GM19372 (cell line): ENCODE measurements around the gene EXD3.

Source experiments
- ATAC-seq: cut with Tn5 transposase; IDR thresholded peaks from one replicate; pipeline ENCODE4 v1.9.1; 2021; ENCODE audit warnings: mild to moderate bottlenecking, low read depth, moderate library complexity; ENCODE audit not compliant: unreplicated experiment

The EXD3 gene

DNA sequence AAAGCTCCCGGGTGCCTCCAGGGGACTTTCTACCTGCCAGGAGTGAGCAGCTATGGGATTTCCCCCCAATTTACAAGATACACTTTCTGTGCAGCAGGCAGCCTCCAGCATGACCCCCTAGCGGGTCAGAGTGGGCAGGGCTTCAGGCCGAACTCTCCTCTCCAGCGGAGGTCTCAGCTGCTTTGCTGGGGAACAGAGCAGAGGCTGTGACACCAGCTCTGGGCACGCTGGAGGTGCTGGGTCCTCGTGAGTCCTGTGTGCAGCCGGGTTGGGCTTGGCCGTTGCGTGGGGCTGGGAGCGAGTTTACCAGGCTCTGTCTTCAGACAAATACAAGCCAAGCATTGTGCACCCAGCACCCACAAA, 123.8 kb downstream of the EXD3 start:
- no peak for ATAC-seq

DNA sequence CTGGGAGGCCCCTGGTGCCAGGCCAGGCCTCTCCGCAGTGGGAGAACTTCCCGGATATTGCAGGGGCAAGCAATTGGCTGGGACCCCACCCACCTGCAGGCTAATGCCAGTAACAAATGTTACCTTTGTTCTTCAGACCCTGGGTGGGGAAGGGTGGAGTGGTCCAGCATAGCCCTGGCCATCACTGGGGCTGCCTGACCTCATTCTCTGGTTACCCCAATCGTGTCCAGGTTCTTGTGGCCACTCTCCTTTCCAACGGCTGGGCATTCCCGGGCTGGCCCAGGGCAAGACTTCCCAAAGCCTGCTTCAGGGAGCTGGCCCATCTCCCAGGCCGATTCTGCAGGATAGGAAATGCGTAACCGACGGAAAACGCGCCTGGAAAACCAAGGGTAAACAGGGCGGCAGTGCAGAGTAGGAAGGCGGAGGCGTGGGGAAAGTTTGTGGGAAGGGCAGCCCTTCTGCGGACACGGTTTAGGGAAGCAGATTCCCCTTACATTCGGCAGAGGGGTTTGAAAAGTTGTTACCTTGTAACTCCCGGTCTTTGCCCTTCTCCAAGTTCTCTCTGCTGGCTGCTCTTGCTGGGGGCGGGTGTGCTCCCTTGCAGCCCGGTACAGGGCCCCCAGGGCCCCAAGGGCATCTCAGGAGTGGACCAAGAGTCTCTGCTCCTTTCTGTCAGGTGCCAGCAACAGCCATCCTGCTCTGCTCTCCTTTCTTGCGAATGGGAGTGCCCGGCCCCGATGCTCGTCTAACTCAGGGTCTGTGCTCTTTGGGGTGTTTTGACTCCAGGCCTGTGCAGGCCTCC, 124.4 kb downstream of the EXD3 start:
- no peak for ATAC-seq

DNA sequence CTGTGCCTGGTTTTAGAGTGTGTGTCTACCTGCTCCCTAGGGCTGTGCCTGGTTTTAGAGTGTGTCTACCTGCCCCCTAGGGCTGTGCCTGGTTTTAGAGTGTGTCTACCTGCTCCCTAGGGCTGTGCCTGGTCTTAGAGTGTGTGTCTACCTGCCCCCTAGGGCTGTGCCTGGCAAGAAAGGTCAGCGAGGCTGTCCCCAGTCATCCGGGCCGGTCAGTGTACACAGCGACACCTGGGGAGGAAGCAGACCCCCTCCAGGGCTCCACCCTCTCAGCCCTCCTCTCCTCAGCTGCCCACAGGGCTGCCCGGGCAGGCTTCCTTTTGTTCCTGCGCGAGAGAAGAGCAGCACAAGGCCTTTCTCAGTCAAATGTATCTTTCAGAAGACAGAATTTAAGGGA, 125.0 kb downstream of the EXD3 start:
- ATAC-seq = no peak

DNA sequence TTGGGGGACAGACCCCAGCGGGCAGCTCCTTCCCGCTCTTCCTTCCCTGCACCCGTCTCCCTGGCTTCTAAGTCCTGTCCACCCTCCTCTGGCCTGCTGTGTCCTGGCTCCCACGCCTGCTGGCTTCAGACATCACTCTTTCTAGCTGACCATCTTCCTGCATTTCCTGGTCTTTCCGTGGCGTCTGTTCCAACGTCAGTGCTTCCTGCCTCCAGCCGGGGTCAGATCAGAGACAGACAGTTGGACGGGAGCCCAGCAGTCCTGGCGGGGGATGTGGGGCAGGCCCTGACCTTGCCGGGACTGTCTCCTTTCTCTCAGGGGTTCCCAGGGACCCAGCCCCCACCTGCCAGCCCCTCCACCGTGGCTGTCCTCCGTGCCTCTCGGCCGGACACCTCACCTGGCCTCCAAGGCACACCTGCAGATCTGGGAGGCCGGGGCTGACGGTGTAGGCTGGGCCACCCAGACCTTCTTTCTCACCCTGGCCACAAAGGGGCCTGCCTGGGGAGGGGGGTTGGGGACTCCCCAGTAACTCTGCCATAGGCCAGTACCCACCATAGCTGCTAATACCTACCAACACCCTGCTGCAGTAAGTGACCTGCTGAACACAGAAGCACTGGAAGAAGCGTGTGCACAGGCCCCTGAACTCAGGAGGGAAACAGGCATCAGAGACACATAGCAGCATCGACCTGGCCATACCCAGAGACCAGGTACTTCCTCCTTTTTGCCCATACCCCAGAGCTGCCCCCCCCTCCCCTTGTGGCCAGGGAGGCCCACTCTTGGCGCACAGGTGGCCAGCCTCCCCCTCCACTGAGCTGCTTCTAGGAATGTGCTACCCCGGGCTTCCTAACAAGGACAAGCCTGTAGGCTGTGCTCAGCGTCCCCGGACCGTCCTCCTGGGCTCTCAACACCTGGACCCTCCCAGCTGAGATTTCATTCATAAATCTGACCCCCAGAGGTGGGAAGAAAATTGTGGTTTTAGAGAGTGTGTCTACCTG, 126.0 kb downstream of the EXD3 start:
- ATAC-seq = no peak

DNA sequence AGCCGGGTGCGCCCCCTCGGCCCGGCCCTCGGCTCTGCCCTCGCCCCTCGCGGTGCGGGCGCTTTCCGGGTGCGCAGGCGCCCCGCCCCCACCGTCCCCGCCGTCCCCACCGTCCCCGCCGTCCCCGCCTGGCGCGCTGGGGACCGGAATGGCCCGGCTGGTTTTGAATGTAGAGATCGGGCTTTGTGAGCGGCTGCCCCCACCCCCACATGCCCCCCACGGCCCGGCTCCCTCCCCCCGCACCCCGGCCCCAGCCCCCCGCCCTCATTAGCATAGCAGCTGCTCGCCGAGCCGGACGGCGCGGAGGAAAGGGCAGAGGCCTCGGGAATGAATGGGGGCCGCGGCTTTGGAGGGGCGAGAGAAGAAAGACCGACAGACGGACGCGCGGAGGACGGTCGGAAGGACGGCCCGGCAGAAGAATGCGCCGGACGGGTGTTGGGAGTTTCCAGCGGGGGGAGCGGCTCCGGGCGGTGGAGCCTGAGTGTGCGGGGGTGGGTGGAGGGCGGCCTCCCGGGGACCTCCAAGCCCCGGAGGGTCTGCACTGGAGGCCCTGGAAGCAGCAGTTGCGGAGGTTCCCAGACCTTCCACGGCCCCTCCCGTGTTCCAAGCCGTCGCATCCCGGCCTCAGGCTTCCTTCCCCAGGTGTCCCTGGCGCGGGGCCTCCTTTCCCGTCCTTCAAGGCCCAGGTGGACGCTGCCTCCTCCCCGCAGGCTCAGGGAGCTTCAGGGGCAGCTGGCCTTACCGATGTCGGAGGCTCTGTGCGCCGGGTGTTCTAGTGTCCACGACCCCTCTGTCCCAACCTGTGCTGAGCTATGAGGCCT, 126.9 kb downstream of the EXD3 start:
- no peak for ATAC-seq

DNA sequence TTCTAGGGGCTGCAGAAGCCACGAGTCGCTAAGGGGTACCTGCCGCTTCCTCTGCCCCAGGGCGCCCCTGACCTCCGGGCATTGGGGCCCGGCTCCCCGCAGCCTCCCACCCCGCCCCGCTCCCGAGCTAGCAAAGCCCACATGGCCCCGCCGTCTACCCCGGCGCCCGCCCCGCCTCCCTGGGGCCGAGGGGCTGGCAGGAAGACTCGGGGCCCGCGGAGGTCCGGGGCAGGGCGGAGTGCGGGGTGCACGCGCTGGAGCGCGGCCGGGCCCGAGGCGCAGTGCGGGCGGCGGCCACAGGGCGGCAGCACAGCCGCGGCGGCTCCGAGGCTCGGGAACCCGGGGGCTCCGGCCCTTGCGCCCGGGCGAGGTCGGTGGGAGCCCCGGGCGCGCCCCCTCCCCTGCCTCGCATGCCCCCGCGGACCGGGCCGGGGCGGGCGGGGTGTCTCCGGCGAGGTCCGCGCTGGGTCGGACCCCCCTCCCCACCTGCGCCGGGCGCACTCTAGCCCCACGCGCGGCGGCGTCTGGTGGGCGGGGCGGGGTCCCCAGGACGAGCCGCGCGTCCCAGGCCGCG, 127.6 kb downstream of the EXD3 start:
- no peak for ATAC-seq

DNA sequence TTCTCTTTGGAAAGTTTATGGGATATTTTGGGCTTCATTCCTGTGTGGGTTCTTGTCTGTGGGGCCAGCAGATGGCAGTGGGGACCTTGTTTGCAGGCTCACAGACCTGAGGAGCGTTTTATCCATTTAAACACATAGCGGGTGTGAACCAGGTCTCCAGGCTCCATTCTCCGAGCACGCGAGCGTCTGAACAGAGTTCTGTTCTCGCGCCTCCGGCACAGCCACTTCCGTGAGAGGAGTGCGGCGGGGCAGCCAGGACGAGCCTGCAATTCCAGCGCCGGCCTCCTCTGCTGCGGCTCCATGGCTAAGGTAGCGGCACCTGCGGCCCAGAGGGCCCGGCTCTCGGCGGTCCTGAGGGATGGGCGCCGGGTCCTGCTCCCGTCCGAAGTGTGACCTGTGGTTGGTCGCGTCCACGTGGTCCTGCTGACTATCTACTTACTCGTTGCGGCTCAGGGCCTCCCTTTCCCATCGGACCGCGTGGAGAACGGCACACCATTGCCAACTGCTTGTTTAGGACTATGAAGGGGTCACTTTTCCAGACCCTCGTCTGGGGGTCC, 128.2 kb downstream of the EXD3 start:
- ATAC-seq = no peak

DNA sequence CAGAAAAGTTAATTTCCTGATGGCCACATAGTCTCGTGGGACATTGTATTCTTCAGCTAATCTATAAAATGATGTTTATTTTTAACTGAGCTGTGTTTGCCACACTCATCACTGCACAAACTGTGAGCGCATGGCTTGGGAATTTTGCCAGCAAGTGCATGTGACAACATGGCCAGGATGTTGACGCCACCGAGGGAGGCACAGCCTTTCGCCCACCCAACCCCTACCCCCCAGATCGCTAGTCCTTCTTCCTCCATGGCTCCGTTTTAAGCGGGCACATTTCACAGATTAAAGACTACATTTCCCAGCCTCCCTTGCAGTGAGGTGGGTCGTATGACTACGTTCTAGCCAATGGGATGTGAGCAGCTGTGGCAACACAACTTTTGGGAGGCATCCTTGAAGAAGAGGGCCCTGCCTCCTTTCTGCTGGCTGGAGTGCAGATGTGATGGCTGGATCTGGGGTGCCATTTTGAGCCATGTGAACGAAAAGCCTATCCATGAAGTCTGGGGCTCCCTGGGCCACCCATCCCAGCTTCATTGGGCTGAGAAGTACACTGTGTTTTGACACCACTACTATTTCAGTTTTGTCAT, 128.8 kb downstream of the EXD3 start:
- no peak for ATAC-seq

DNA sequence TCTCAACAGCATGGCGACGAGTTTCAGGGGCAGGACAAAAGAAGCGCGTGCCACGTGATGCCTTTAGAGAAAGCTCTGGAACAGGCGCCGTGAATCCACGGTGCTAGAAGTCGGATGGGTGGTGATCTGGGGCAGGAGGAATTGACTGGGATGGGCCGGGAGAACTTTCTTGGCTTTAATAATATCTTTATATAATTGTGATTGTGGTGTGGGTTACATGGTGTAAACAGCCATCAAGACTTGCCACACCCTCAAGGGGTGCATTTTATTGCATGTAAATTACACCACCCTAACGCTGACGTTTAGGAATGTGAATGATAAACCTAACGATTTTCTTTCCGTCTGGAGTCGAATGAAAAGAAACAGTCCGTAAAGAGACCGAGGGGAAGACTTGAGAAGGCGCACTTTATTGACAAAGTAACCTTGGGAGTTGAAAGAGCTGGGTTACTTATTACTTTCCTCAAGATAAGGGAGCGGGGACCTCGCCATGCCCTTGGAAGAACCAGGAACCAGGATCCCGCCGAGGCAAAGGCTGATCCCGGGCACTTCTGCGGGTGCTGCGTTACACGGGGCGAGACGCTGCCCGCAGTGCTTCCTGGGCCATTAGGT, 129.4 kb downstream of the EXD3 start:
- ATAC-seq = no peak

DNA sequence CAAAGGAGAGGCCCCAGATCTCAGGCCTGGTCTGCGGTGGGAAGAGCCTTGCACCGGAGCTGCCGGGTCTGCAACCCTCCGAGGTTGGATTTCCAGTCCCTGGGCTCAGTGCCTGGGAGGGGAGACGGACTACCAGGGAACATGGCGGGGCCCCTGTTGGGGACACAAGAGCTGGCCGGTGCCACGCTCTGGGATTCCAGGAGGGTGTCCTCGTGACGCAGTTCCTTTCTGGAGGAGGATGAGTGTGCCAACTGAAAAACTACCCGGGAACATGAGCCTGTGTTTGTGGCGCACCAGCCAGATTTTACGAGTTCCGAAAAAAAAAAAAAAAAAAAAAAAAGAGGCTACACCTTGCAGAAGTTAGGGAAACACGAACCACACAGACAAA, 129.9 kb downstream of the EXD3 start:
- ATAC-seq = no peak

DNA sequence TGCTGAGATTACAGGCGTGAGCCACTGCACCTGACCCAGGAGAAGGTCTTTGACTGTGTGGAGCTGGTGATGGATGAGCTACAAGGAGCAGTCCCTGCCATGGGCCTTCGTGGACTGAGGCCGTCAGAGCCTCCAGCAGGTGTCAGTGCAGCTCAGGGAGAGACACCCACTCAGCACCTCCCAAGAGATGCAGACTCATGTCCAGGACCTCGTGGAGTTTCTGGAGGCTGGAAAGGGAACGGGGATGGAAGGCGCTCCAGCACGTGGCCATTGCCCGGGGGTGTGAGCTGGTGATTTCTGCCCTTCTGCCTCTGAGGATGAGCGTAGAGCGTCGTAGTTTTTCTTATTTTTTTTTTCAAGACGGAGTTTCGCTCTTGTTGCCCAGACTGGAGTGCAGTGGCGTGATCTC, 136.0 kb downstream of the EXD3 start:
- no peak for ATAC-seq

DNA sequence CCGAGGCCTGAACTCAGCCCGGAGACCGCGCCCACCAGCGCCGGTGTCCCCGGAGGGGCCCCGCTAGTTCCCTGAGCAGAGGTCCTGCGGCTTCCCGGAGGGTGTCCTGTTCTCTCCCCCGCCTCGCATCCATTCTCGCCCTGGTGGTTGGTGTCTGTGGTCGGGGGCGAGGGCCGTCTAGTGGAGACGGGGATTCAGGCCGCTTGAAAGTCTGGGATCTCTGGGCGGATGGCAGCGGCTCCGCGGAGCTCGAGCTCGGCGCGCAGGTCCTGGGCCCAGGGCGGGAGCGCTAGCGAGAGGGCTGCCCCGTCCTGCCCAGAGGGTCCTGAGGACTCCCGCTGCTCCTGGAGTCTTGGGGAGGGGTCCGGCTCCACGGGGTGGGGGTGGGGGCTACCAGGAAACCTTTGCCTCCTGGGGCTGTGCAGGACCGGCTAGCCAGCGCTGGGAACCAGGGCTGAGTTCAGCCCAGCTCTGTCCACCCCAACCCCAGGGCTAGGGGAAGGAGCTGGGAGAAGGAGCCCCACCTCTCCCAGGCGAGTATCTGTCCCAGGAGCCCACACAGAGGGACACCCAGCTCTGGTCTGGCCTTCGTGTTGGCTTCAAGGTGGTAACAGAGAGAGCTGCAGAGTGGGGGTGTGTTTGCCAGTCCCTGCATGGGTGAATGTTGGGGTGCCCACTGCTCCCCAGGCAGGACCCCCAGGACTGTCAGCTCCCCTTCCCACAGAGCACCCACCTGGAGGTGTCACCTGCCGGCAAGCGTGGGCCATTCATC, 141.4 kb downstream of the EXD3 start:
- no peak for ATAC-seq

DNA sequence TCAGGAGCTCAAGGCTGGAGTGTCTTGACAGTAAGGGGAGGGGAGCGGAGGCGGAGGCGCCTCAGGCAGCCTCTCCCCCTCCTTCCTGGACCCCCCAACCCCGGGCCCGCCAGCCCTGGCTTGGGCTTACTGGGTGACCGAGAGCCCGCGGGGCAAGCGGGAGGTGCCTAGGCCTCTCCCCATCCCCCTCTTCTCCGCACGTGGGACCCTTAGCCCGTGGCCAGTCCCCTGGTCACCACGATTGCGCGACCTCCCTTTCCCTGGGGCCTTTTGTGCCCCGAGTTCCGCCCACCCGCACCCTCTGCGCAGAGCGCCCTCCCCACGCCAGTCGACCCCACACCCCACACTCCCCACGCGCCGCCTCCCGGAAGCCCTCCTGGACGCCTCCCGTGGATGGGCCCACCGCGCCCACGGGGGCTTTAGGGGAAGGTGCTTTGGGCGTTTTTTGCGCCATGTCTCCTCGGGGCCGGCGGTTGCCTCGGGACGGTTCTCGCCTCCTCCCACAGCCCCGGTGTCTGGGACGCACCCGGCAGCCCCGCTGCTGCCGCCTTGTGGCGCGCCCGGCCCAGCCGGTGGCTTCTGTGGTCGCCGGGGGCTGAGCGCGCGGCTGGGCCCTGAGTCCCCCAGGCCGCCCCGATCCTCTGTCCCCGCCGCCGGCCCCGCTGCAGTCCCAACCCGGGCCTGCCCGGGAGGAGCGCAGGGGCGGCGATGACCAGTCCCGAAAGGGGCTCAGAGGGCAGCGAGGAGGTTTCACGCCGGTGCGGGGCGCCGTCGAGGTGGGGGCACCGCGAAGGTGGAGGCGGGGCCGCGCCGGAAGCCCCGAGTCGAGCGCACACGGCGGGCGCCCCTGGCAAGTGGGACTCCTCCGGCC, 142.3 kb downstream of the EXD3 start:
- ATAC-seq = no peak

DNA sequence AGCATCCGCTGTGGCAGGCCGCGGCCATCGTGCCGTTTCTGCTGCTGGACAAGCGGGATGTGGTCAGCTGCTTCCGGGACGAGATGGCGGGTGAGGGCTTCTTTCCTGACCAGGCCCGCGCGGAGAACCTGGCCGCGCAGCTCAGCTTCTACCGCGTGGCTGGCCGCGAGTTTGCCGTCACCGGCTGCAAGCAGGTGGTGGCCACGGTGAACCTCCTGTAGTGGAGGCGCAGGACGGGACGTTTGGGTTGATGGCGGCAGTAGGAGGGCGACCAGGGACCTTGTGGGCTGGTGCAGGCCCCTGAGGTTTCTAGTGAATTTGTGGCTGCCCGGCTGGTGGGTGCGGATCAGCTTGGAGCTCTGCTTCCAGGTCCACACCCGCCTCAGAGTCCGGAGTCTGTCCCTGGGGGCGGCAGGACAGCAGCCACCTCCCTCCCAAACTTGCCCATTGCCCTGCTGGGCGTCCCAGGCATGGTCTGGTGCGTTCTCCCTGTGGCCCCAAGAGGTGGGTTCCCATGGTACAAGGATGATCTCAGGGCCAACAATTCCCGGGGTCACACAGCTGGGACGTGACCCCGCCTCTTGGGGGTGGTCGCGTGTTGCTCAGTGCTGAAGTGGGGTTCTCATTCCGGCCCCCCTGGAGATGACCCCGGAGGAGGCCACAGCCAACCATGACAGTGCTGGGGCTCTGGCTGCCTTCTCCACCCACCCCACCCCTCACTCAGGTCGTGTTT, 143.1 kb downstream of the EXD3 start:
- ATAC-seq = no peak

DNA sequence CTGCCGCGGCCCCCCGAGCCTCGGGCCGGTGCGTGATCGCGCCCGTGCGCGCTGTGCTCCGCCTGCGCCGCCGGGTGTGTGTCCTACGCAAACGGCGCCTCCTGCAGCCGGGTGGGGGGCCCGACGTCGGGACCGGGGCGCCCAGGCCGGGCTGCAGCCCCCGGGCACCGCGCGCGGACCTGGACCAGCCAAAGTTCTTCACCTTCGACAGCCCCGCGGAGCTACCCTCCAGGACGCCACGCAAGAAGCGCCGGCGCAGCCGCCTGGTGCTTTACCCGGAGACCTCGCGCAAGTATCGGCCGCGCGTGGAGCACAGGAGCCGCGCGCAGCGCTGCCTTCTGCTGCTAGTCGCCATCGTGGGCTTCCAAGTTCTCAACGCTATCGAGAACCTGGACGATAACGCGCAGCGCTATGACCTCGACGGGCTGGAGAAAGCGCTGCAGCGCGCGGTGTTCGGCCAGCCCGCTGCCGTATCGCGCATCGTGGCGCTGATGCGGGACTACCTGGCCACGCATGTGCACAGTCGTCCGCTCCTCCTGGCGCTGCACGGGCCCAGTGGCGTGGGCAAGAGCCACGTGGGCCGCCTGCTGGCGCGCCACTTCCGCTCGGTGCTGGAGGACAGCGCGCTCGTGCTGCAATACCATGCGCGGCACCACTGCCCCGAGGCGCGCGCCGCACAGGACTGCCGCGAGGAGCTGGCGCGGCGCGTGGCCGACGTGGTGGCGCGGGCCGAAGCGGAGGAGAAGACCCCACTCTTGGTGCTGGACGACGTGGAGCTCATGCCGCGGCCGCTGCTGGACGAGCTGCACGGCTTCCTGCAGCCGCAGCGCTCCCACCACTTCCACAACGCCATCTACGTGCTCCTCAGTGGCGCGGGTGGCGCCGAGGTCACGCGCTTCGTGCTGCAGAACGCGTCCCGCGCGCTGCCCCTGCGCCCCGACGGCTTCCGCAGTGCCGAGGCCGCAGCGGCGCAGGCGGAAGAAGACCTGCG, 143.9 kb downstream of the EXD3 start:
- ATAC-seq = no peak
